Adrenal gland (tissue), 12 donors: Measurements from ENCODE around the gene ADSS1. TPM values are rescaled to one million over a fixed set of nuclear protein-coding genes. Genes with fewer than 3 reads are reported as not detected.

Experiments used
- DNase-seq, 7 donors: peaks; one replicate each; pipeline ENCODE4 v3.0.0-alpha.2; 2019 to 2020
- H3K27ac ChIP-seq, 5 donors: fragments of 200-600 bp; sonication (generic) in 4 of 5; 1 replicate in 3 of 5; 2 replicates in 2 of 5; pipeline versions ENCODE4 v1.5.1 to v1.8.0; 2016 to 2020; ENCODE audit warnings: mild to moderate bottlenecking in 1 of 5
- H3K27me3 ChIP-seq: fragments of 200-600 bp; 2 replicates; pipeline ENCODE4 v1.8.0; 2021
- H3K36me3 ChIP-seq, 2 donors: fragments of 200-600 bp; replicated peaks in 1 of 2; 1 replicate in 1 of 2; 2 replicates in 1 of 2; pipeline versions ENCODE4 v1.5.1 to v1.8.0; 2018 to 2022
- H3K4me1 ChIP-seq, 2 donors: fragments of 200-600 bp; replicated peaks in 1 of 2; 1 replicate in 1 of 2; 2 replicates in 1 of 2; pipeline versions ENCODE4 v1.5.1 to v1.8.0; 2018 to 2021
- H3K4me3 ChIP-seq, 4 donors: fragments of 200-600 bp; sonication (generic) in 3 of 4; one replicate each; pipeline ENCODE4 v1.5.1; 2016 to 2018
- H3K9me3 ChIP-seq, 3 donors: fragments of 200-600 bp; sonication (generic) in 1 of 3; replicated peaks in 1 of 3; 1 replicate in 2 of 3; 2 replicates in 1 of 3; pipeline versions ENCODE4 v1.5.1 to v1.8.0; 2016 to 2021
- POLR2A ChIP-seq, 2 donors: fragments of 450-650 bp; IDR thresholded peaks; one replicate each; pipeline ENCODE4 v1.6.1; 2017; ENCODE audit warnings: antibody characterized with exemption in 2 of 2, mild to moderate bottlenecking in 2 of 2, moderate library complexity in 1 of 2
- WGBS, 4 donors: extraction: QIAGEN DNeasy Blood & Tissue Kit in 2 of 4; methylation state at CpG; one replicate each; pipeline versions ENCODE4 v1.1.5 to v1.1.7; 2013 to 2017; 5-methylcytosine and 5-hydroxymethylcytosine counted together
- intact Hi-C, 2 donors: fragments of 100-400 bp; cut with DNase I; formaldehyde crosslinking; loops; one replicate each; pipeline versions ENCODE4 v1.14.1 to v1.15.0; 2022 to 2023
- polyA plus RNA-seq, 3 donors: library from polyadenylated mRNA; stranded (reverse); fragments of 200-250 nt in 2 of 3; fragments of 350-450 nt in 1 of 3; fragmentation: Illumina TruSeq in 1 of 3; extraction: RNeasy Lipid Tissue Mini Kit (QIAGEN cat#74804) in 1 of 3; gene quantifications; one replicate each; pipeline ENCODE4 v1.2.3, GENCODE V29; 2013 to 2014
- total RNA-seq, 9 donors: library from RNA; depleted of rRNA in 4 of 9; stranded (reverse); fragments of >200 nt in 4 of 9; fragments of 120-200 nt in 1 of 9; fragmentation: NEBNext Ultra II Directional in 1 of 9; extraction: Animal tissue kit (Norgen Biotek cat#: 25700) in 1 of 9; gene quantifications; one replicate each; pipeline versions ENCODE4 v1.1.0 to v1.2.4, GENCODE V29; 2013 to 2023
- TF ChIP-seq, protein P1 (sequence below), 6 experiments: fragments of 450-650 bp in 4 of 6; fragments of 200-600 bp in 2 of 6; sonication (generic) in 1 of 6; IDR thresholded peaks; 1 replicate in 5 of 6; 2 replicates in 1 of 6; pipeline versions ENCODE4 v1.5.1 to v1.8.0; 2016 to 2021; ENCODE audit warnings: antibody characterized with exemption in 6 of 6, mild to moderate bottlenecking in 2 of 6, moderate library complexity in 1 of 6
- donor health status: healthy with polysubstance abuse.
- donor health status: Bipolar disorder and iron deficiency.
- donor health status: DM: yes; HTN: yes; CAD: no.
- donor health status: DM: no; HTN: no; CAD: no.
- donor health status: DM: no; HTN: no; CAD: no.
- donor health status: DM: yes; HTN: yes; CAD: no.

The ADSS1 gene
- total and polyA plus RNA-seq, 12 donors, result 4.0 to 39.1 (median 16.9) TPM

DNA sequence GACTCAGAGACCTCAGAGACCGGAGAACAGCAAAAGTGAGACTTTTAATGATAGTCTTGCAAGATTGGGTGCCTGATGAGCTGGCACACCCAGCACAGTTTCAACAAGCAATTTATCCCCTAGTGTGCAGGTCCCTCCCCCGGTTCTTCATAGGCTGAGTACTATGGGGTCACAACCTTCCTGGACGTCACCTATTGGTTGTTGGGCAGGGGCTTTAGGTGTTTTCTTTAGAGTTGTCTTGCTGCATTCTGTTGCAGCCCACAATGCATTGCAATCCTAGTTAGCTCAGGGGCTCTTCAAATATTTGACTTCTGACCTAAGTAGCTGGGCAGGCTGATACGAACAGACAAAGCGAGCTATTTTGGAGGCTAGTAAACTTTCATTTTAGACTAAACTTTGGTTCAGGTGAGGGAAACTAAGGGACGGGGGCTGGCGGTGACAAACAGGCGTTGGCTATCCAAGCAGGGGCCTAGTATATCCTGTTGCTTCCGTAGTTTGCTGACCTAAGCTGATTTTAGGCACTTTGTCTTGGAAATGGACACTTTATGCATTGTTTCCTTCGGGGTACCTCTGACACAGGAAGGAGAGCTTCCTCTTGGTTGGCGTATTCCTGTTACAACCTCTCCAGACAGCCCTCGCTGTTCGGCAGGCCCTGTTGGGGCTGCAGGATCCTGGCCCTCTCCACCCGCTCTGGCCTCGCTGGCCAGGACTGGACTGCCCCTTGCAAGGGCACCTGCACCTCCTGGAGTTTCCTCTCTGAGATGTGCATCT lies 43.0 kb downstream of the ADSS1 start:
- Histone ChIP-seq H3K27me3 (no peaks in the 10 kb centered on the region), H3K36me3 (peaks cover 0 to 13% of the 10 kb centered on the region in 2 donors), H3K9me3 (no peaks in the 10 kb centered on the region), H3K4me1 (peaks cover 0 to 4% of the 10 kb centered on the region in 2 donors), H3K4me3 (no peak overlapping the region), H3K27ac (peak overlapping the region in 2 of 5 donors; percentile 21 to 74)
- intact Hi-C loops, result no loop called here
- 80 to 87% (median 83%) methylated on average over 15 of the region's 15 CpGs for WGBS, 4 donors
- no peak for TF ChIP-seq POLR2A (IDR thresholded peaks at IDR 0.05)
- TF ChIP-seq, protein P1, sequence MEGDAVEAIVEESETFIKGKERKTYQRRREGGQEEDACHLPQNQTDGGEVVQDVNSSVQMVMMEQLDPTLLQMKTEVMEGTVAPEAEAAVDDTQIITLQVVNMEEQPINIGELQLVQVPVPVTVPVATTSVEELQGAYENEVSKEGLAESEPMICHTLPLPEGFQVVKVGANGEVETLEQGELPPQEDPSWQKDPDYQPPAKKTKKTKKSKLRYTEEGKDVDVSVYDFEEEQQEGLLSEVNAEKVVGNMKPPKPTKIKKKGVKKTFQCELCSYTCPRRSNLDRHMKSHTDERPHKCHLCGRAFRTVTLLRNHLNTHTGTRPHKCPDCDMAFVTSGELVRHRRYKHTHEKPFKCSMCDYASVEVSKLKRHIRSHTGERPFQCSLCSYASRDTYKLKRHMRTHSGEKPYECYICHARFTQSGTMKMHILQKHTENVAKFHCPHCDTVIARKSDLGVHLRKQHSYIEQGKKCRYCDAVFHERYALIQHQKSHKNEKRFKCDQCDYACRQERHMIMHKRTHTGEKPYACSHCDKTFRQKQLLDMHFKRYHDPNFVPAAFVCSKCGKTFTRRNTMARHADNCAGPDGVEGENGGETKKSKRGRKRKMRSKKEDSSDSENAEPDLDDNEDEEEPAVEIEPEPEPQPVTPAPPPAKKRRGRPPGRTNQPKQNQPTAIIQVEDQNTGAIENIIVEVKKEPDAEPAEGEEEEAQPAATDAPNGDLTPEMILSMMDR (IDR thresholded peaks at IDR 0.05), result no peak
- no peak for DNase-seq

DNA sequence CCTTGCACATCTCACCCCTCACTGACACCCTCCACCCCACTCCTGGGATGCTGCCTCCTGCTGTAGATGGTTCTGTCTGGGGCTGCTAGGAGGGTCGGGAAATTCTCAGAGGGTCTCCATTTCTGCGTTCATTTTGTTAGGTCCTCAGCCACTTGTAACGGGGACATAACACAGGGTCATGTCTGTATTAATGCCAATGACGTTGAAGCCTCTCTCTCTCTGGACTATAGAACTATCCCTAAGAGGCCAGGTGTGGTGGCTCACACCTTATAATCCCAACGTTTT lies 43.5 kb downstream of the ADSS1 start:
- H3K9me3 ChIP-seq, result no peaks in the 10 kb centered on the region
- H3K36me3 ChIP-seq, result peaks cover 0 to 18% of the 10 kb centered on the region in 2 donors
- peaks cover 0 to 4% of the 10 kb centered on the region in 2 donors for H3K4me1 ChIP-seq
- no peak overlapping the region for H3K4me3 ChIP-seq
- 64 to 76% (median 72%) methylated on average over 5 of the region's 5 CpGs for WGBS, 4 donors
- no peak for DNase-seq
- TF ChIP-seq POLR2A (IDR thresholded peaks at IDR 0.05), result no peak
- TF ChIP-seq, protein P1 (IDR thresholded peaks at IDR 0.05), result no peak
- intact Hi-C loops, result no loop called here
- H3K27me3 ChIP-seq, result no peaks in the 10 kb centered on the region
- H3K27ac ChIP-seq, result peak overlapping the region in 2 of 5 donors; percentile 21 to 74

DNA sequence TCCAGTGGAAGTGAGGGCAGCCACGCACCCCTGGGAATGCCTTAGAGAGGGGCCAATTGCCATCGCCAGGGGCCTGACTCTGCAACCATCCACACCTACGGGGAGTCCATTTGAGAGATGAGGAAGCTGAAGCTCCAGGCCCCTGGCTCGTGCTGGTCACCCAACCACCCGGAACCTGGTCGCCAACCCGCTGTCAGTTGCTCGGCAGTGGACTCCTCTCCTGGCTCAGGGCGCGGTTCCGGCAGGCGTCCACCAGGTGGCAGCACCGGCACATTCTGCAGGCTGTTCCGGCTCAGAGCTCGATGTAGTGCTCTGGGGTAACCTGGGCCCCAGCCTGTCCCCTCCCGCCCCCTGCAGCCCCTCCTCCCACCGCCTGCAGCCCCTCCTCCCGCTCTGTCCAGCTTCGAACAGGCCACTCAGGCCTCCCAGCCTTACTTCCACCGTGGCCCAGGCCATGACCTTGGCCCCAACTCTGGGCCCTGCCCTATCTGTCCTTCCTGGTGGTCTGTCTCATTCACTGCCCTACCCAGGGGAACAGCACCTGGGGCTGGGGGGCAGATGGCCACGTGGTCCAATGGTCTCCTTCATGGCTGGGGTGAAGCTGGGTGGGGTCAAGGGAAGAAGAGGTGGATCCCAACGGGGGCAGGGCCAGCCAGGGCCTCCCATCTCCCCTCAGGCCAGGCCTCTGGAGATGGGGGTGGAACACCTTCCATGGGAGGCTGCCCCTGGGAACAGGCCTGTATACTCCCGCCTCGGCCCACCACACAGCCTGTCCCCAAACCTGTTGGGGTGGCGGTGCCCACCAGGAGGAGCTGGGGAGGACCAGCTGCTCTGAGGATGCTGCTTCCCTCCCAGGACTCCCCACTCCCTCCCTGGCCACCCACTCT lies 44.7 kb downstream of the ADSS1 start:
- peak; percentile 87 to 97 (median 91) for DNase-seq
- H3K27ac ChIP-seq, result peak overlapping the region in 3 of 5 donors; percentile 21 to 74 (median 67)
- H3K36me3 ChIP-seq, result peaks cover 0 to 29% of the 10 kb centered on the region in 2 donors
- no peak overlapping the region for H3K4me3 ChIP-seq
- no peaks in the 10 kb centered on the region for H3K9me3 ChIP-seq
- intact Hi-C loops, result no loop called here
- no peaks in the 10 kb centered on the region for H3K27me3 ChIP-seq
- TF ChIP-seq POLR2A (IDR thresholded peaks at IDR 0.05), result no peak
- TF ChIP-seq, protein P1 (IDR thresholded peaks at IDR 0.05), result peak; percentile 71 to 95 (median 91)
- WGBS, 4 donors, result 14 to 36% (median 23%) methylated on average over 5 to 25 of the region's 25 CpGs
- peaks cover 0 to 4% of the 10 kb centered on the region in 2 donors for H3K4me1 ChIP-seq
